Esophagus muscularis mucosa (tissue), 4 donors: Measurements from ENCODE around the gene LPAR1.

Experiments used
- CTCF ChIP-seq, 3 experiments: fragments of 200-600 bp in 2 of 3; fragments of 450-650 bp in 1 of 3; sonication (generic) in 2 of 3; IDR thresholded peaks; one replicate each; pipeline ENCODE4 v1.5.1; 2017 to 2019; ENCODE audit warnings: antibody characterized with exemption in 3 of 3, mild to moderate bottlenecking in 2 of 3, moderate library complexity in 1 of 3
- EP300 ChIP-seq: sonication (generic); formaldehyde crosslinking; IDR thresholded peaks from one replicate; pipeline ENCODE4 v1.6.1; 2017; ENCODE audit warnings: antibody characterized with exemption
- POLR2A ChIP-seq: fragments of 450-650 bp; IDR thresholded peaks from one replicate; pipeline ENCODE4 v1.6.1; 2017; ENCODE audit warnings: antibody characterized with exemption, moderate library complexity, mild to moderate bottlenecking, low read depth
- POLR2AphosphoS5 ChIP-seq, 2 donors: sonication (generic); formaldehyde crosslinking; IDR thresholded peaks; one replicate each; pipeline ENCODE4 v1.6.1; 2017; ENCODE audit warnings: antibody characterized with exemption in 2 of 2

- TF ChIP-seq CTCF (IDR thresholded peaks at IDR 0.05) (no peak), POLR2A (no peak), POLR2AphosphoS5 (IDR thresholded peaks at IDR 0.05) (no peak), EP300 (no peak)
Measured at GRCh38 chr9:110880189-110880588, 158.1 kb downstream of the LPAR1 start.
